Heart left ventricle (tissue), 13 donors: ENCODE results near the gene WBP2NL.

Experiments used
- CTCF ChIP-seq, 12 donors: fragments of 200-600 bp; sonication (generic) in 4 of 12; IDR thresholded peaks; one replicate each; pipeline versions ENCODE4 v1.5.0 to v1.8.0; 2018 to 2022; ENCODE audit warnings: antibody characterized with exemption in 12 of 12, mild to moderate bottlenecking in 5 of 12
- POLR2A ChIP-seq, 2 donors: fragments of 450-650 bp; IDR thresholded peaks; one replicate each; pipeline ENCODE4 v1.6.1; 2017; ENCODE audit warnings: antibody characterized with exemption in 2 of 2, mild to moderate bottlenecking in 2 of 2, moderate library complexity in 2 of 2
- donor health status: ischemic (EF 13 %, LVEDD 7.1; RV severe dilation, severe dysfunction).
- donor health status: DM: no; HTN: yes; CAD: no.
- donor health status: DM: no; HTN: no; CAD: no.
- donor health status: ischemic (EF 25% LVEDD 6.9; RV normal size, moderate dysfunction).
- donor health status: ischemic (EF 25% LVEDD 5.7; RV mildly dilated, moderate dysfunction).
- donor health status: ischemic (EF 35%, LVEDD 5.7; RV mildly dilated, moderate dysfunction).
- donor health status: nonischemic (EF 11% LVEDD 7.7; RV severe dilation, severe dysfunction).
- donor health status: DM: yes; HTN: yes; CAD: no.
- donor health status: PGD.
- donor health status: ischemic (EF 29% LVEDD 5.4; RV normal size, mild dysfunction).
- donor health status: nonischemic (EF 23%, LVEDD 6.1; RV moderate dilation, normal function).

GRCh38 chr22:42013385-42013784, 14.8 kb downstream of the WBP2NL start:
- TF ChIP-seq CTCF (IDR thresholded peaks at IDR 0.05) (no peak), POLR2A (IDR thresholded peaks at IDR 0.05) (no peak)
